ENCODE results near the gene RNASE13.

- no peak for TF ChIP-seq POLR2AphosphoS5 (IDR thresholded peaks at IDR 0.05; ENCODE audit: low read depth, low read length)
- no peak for TF ChIP-seq CTCF (IDR thresholded peaks at IDR 0.05)
- no peak for TF ChIP-seq REST (IDR thresholded peaks at IDR 0.05; ENCODE audit: insufficient read depth in 1 of 2, low read depth in 2 of 2, low read length in 1 of 2)
These were observed 12.8 kb upstream of the RNASE13 start for GRCh38 chr14:21047378-21047781.

All from Panc1 (cell line).